Activated CD8-positive, alpha-beta memory T cell treated with anti-CD3 and anti-CD28 coated beads for 1 hour (primary cell): ENCODE data around the gene ZNF518A.
"Not testable (repeated sequence)": the region's sequence is repeated elsewhere in the genome, so short reads cannot be mapped to it uniquely, and the experiment has no call there.

ENCODE experiments used
- DNase-seq, 2 donors: peaks; one replicate each; pipeline ENCODE4 v3.0.0-alpha.2; 2020; ENCODE audit warnings: low read depth in 1 of 2; ENCODE audit errors: extremely low read depth in 1 of 2

The ZNF518A gene

GRCh38 chr10:96136810-96137209 is 6.7 kb downstream of the ZNF518A start:
- DNase-seq = no peak

GRCh38 chr10:96137567-96137966 is 7.5 kb downstream of the ZNF518A start:
- DNase-seq = no peak

- no peak for DNase-seq
Observed at GRCh38 chr10:96138102-96138501, 8.0 kb downstream of the ZNF518A start.

- no peak for DNase-seq
Observed at GRCh38 chr10:96152437-96152836, 22.3 kb downstream of the ZNF518A start.

GRCh38 chr10:96153070-96153469 is 23.0 kb downstream of the ZNF518A start:
- no peak for DNase-seq

GRCh38 chr10:96165726-96166125 is 35.6 kb downstream of the ZNF518A start:
- no peak for DNase-seq

GRCh38 chr10:96168546-96168945 is 38.4 kb downstream of the ZNF518A start:
- no peak for DNase-seq

- DNase-seq = no peak
Observed at GRCh38 chr10:96170230-96170629, 40.1 kb downstream of the ZNF518A start.

- DNase-seq = no peak
Observed at GRCh38 chr10:96172666-96173065, 42.6 kb downstream of the ZNF518A start.

GRCh38 chr10:96176985-96177384 is 46.9 kb downstream of the ZNF518A start:
- DNase-seq = no peak

- DNase-seq = no peak
Observed at GRCh38 chr10:96188421-96188820, 58.3 kb downstream of the ZNF518A start.

- DNase-seq = no peak
Observed at GRCh38 chr10:96188916-96189315, 58.8 kb downstream of the ZNF518A start.

GRCh38 chr10:96189505-96189904 is 59.4 kb downstream of the ZNF518A start:
- not testable (repeated sequence) for DNase-seq

GRCh38 chr10:96201525-96201924 is 71.4 kb downstream of the ZNF518A start:
- DNase-seq = no peak

- no peak for DNase-seq
Observed at GRCh38 chr10:96205580-96205979, 75.5 kb downstream of the ZNF518A start.

GRCh38 chr10:96208271-96208670 is 78.2 kb downstream of the ZNF518A start:
- DNase-seq = no peak

GRCh38 chr10:96208946-96209345 is 78.8 kb downstream of the ZNF518A start:
- no peak for DNase-seq

GRCh38 chr10:96211764-96212163 is 81.7 kb downstream of the ZNF518A start:
- no peak for DNase-seq

GRCh38 chr10:96212911-96213310 is 82.8 kb downstream of the ZNF518A start:
- no peak for DNase-seq
